HepG2 (cell line): Measurements from ENCODE around the gene MAJIN. TPM values are rescaled to one million over a fixed set of nuclear protein-coding genes. Genes with fewer than 3 reads are reported as not detected.

Experiments used
- ATAC-seq: fragments of 200-7000 bp; cut with Tn5 transposase; 3 replicates; pipeline ENCODE4 v1.9.1; 2020; ENCODE audit warnings: mild to moderate bottlenecking, moderate library complexity
- BruUV-seq: library from RNA; stranded (reverse); fragments of 400-500 nt; replicated peaks from 2 replicates; lab custom pipeline; 2021; lab: Mats Ljungman, UMichigan
- CTCF ChIA-PET: fragments of 300-600 bp; formaldehyde crosslinking; extraction: SDS; loops from one replicate; lab custom pipeline; 2021; ENCODE audit warnings: low total read pairs, inconsistent platforms, low intra/inter-chr PET ratio; lab: Yijun Ruan, JAX
- POLR2A ChIA-PET: fragments of 350-600 bp; sonication (Branson Sonifier 250); formaldehyde crosslinking; loops from one replicate; lab custom pipeline; 2020; ENCODE audit warnings: antibody characterized with exemption, inconsistent platforms; lab: Yijun Ruan, JAX
- DNase-seq: peaks from one replicate; pipeline ENCODE4 v3.0.0-alpha.2; 2015; ENCODE audit warnings: low spot score
- FAIRE-seq: peaks from 3 replicates; lab custom pipeline; 2011; peaks lifted over from hg19 to GRCh38; lab: Jason Lieb, UNC
- H2AFZ ChIP-seq: one replicate; pipeline ENCODE4 v1.6.1; 2011; ENCODE audit warnings: low read length, inconsistent platforms
- H3K27ac ChIP-seq: fragments of 300-600 bp; 3 replicates; pipeline ENCODE4 v1.8.0; 2011; ENCODE audit warnings: mixed run types, mild to moderate bottlenecking, mixed read lengths, low read length, inconsistent platforms; ENCODE audit not compliant: insufficient read depth; ENCODE audit errors: extremely low read length
- H3K27me3 ChIP-seq, 2 experiments: fragments of 200-600 bp in 1 of 2; 2 replicates in 1 of 2; 3 replicates in 1 of 2; pipeline versions ENCODE4 v1.6.0 to v1.8.0; 2011; ENCODE audit warnings: low read length in 2 of 2, mild to moderate bottlenecking in 2 of 2, moderate library complexity in 2 of 2, inconsistent platforms in 1 of 2; ENCODE audit not compliant: insufficient read depth in 2 of 2, control insufficient read depth in 1 of 2
- H3K36me3 ChIP-seq, 2 experiments: fragments of 200-600 bp in 1 of 2; replicated peaks in 1 of 2; 2 replicates in 1 of 2; 3 replicates in 1 of 2; pipeline versions ENCODE4 v1.5.1 to v1.8.0; 2011; ENCODE audit warnings: low read length in 2 of 2, inconsistent platforms in 1 of 2; ENCODE audit not compliant: insufficient read depth in 2 of 2, control insufficient read depth in 1 of 2
- H3K4me1 ChIP-seq: 2 replicates; pipeline ENCODE4 v1.5.1; 2012; ENCODE audit warnings: low read length, inconsistent platforms; ENCODE audit not compliant: insufficient read depth
- H3K4me2 ChIP-seq: 2 replicates; pipeline ENCODE4 v1.6.0; 2011; ENCODE audit warnings: low read depth, low read length, inconsistent platforms
- H3K4me3 ChIP-seq, 3 experiments: fragments of 200-600 bp in 1 of 3; sonication (generic), shearing (Covaris generic) in 1 of 3; replicated peaks in 1 of 3; 2 replicates each; pipeline ENCODE4 v1.5.1; 2011 to 2016; ENCODE audit warnings: low read length in 3 of 3, inconsistent platforms in 2 of 3, low read depth in 2 of 3, mild to moderate bottlenecking in 2 of 3, control low read depth in 1 of 3, mixed read lengths in 1 of 3; ENCODE audit not compliant: insufficient read depth in 1 of 3
- H3K79me2 ChIP-seq: one replicate; pipeline ENCODE4 v1.6.1; 2011; ENCODE audit warnings: low read length, inconsistent platforms; ENCODE audit not compliant: insufficient read depth
- H3K9ac ChIP-seq: 2 replicates; pipeline ENCODE4 v1.6.0; 2011; ENCODE audit warnings: mild to moderate bottlenecking, low read depth, low read length, inconsistent platforms; ENCODE audit not compliant: insufficient read depth
- H3K9me3 ChIP-seq: 2 replicates; pipeline ENCODE4 v1.5.1; 2012; ENCODE audit warnings: mild to moderate bottlenecking, low read length
- H4K20me1 ChIP-seq: 2 replicates; pipeline ENCODE4 v1.6.0; 2011; ENCODE audit warnings: inconsistent platforms, mild to moderate bottlenecking, low read length, moderate library complexity; ENCODE audit not compliant: insufficient read depth
- CBX1 ChIP-seq: IDR thresholded peaks from one replicate; pipeline ENCODE4 v1.6.1; 2016; ENCODE audit warnings: antibody characterized with exemption, low read depth
- GATAD2A ChIP-seq: IDR thresholded peaks from 2 replicates; pipeline ENCODE4 v1.6.1; 2016
- GLI4 ChIP-seq: sonication (generic); formaldehyde crosslinking; IDR thresholded peaks from 2 replicates; pipeline ENCODE4 v1.5.1; 2020; ENCODE audit warnings: missing genetic modification reagents, mild to moderate bottlenecking, moderate library complexity, borderline replicate concordance
- GZF1 ChIP-seq: sonication (generic); formaldehyde crosslinking; IDR thresholded peaks from 2 replicates; pipeline ENCODE4 v1.5.1; 2020; ENCODE audit warnings: mild to moderate bottlenecking, missing genetic modification reagents
- HNRNPL ChIP-seq: fragments of 200-400 bp; formaldehyde crosslinking; IDR thresholded peaks from 2 replicates; pipeline ENCODE4 v1.6.1; 2017; ENCODE audit warnings: mild to moderate bottlenecking, low read depth, low read length
- MED13 ChIP-seq: sonication (generic); formaldehyde crosslinking; IDR thresholded peaks from 2 replicates; pipeline ENCODE4 v1.5.0; 2020; ENCODE audit warnings: missing genetic modification reagents
- MTA1 ChIP-seq: sonication (generic); formaldehyde crosslinking; IDR thresholded peaks from 2 replicates; pipeline ENCODE4 v1.4.0; 2020; ENCODE audit warnings: missing genetic modification reagents, mild to moderate bottlenecking, borderline replicate concordance
- NCOA2 ChIP-seq: sonication (generic); formaldehyde crosslinking; IDR thresholded peaks from 2 replicates; pipeline ENCODE4 v1.8.0; 2022; ENCODE audit warnings: inconsistent platforms
- NFYB ChIP-seq: sonication (generic); formaldehyde crosslinking; IDR thresholded peaks from 2 replicates; pipeline ENCODE4 v1.4.0; 2020; ENCODE audit warnings: missing genetic modification reagents
- RNF2 ChIP-seq: fragments of 450-650 bp; conservative IDR thresholded peaks from 2 replicates; pipeline ENCODE4 v1.6.1; 2016; ENCODE audit warnings: low read depth
- SIN3A ChIP-seq: IDR thresholded peaks from 2 replicates; pipeline ENCODE4 v1.6.1; 2011; ENCODE audit warnings: low read depth, mild to moderate bottlenecking, control low read depth, low read length, borderline replicate concordance
- SMAD3 ChIP-seq: sonication (generic); formaldehyde crosslinking; IDR thresholded peaks from 2 replicates; pipeline ENCODE4 v1.4.0; 2020; ENCODE audit warnings: missing genetic modification reagents
- SNAI1 ChIP-seq: sonication (generic); formaldehyde crosslinking; IDR thresholded peaks from 2 replicates; pipeline ENCODE4 v1.5.0; 2020; ENCODE audit warnings: mild to moderate bottlenecking, missing genetic modification reagents, borderline replicate concordance
- SRSF9 ChIP-seq: fragments of 200-400 bp; formaldehyde crosslinking; IDR thresholded peaks from 2 replicates; pipeline ENCODE4 v1.6.1; 2018; ENCODE audit warnings: borderline replicate concordance, mild to moderate bottlenecking, low read depth, low read length; ENCODE audit not compliant: insufficient read depth, poor library complexity, severe bottlenecking
- XBP1 ChIP-seq: sonication (generic); formaldehyde crosslinking; IDR thresholded peaks from 2 replicates; pipeline ENCODE4 v1.5.0; 2020; ENCODE audit warnings: missing genetic modification reagents
- ZEB1 ChIP-seq: IDR thresholded peaks from 2 replicates; pipeline ENCODE4 v1.6.1; 2012; ENCODE audit warnings: mild to moderate bottlenecking, low read depth, inconsistent platforms; ENCODE audit not compliant: insufficient replicate concordance
- ZFP36L2 ChIP-seq: sonication (generic); formaldehyde crosslinking; IDR thresholded peaks from 2 replicates; pipeline ENCODE4 v1.4.0; 2020; ENCODE audit warnings: missing genetic modification reagents
- ZFX ChIP-seq: sonication (generic); formaldehyde crosslinking; IDR thresholded peaks from 2 replicates; pipeline ENCODE4 v1.4.0; 2020; ENCODE audit warnings: mild to moderate bottlenecking, low read depth, missing genetic modification reagents, moderate library complexity
- ZNF333 ChIP-seq: sonication (generic); formaldehyde crosslinking; IDR thresholded peaks from 2 replicates; pipeline ENCODE4 v1.4.0; 2020; ENCODE audit warnings: mild to moderate bottlenecking, missing genetic modification reagents, borderline replicate concordance
- ZNF629 ChIP-seq: sonication (generic); formaldehyde crosslinking; conservative IDR thresholded peaks from 2 replicates; pipeline ENCODE4 v1.5.0; 2020; ENCODE audit warnings: missing genetic modification reagents
- WGBS: methylation state at CpG from one replicate; pipeline ENCODE4 v1.1.6; 2017; ENCODE audit warnings: low lambda C conversion rate; 5-methylcytosine and 5-hydroxymethylcytosine counted together
- in situ Hi-C: cut with HindIII; loops from 2 replicates; pipeline ENCODE4 v1.10.0; 2017; ENCODE audit warnings: low pct_unique_long_range_greater_than_20kb; ENCODE audit not compliant: extremely low pct_ligation_motif_present
- intact Hi-C: fragments of 100-400 bp; cut with micrococcal nuclease; formaldehyde crosslinking; loops from one replicate; pipeline ENCODE4 v1.10.0; 2022; ENCODE audit not compliant: unreplicated experiment
- polyA plus RNA-seq, 8 experiments: library from polyadenylated mRNA; depleted of rRNA in 3 of 8; stranded (reverse) in 7 of 8; unstranded in 1 of 8; fragments of >200 nt; fragmentation: Illumina TruSeq in 4 of 8; extraction: Trizol in 4 of 8; gene quantifications; 2 replicates each; pipeline versions ENCODE4 v1.2.1 to v1.2.3, GENCODE V29; 2011 to 2016; ENCODE audit warnings: low read depth in 4 of 8, missing spikeins in 1 of 8, mixed read lengths in 1 of 8; ENCODE audit not compliant: insufficient read depth in 1 of 8
- total RNA-seq, 5 experiments: library from RNA; depleted of rRNA; stranded (reverse); fragments of >200 nt; fragmentation: Illumina TruSeq; extraction: Trizol; gene quantifications; 2 replicates each; pipeline ENCODE4 v1.2.3, GENCODE V29; 2016; ENCODE audit warnings: low read depth in 1 of 5

Gene MAJIN
- total and polyA plus RNA-seq, 2 of the 13 experiments (the other 11 are each of a cell fraction or from before 2014, with no cell fraction given): not detected

DNA sequence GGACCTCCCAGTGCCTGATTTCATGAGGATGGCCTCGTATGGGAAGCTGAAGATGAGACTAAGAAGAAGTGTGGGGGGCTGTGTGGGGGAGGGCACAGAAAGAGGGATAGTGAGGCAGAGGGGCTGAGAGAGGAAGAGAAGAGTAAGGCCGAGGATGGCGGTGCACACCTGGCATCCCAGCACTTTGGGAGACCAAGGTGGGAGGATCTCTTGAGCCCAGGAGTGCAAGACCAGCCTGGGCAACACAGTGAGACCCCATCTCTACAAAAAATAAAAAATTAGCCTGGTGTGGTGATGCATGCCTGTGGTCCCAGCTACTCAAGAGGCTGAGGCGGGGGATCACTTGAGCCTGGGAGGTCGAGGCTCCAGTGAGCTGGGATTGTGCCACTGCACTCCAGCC, 80.0 kb downstream of the MAJIN start (continued):
- no peak for TF ChIP-seq GZF1
- no peak for TF ChIP-seq SNAI1 (CRISPR knock-in tag)
- no peak for TF ChIP-seq RNF2

- POLR2A ChIA-PET: interaction anchor here (1.0 to 11.5 kb wide), 10 partner anchors 15 to 123 kb away, joined by 4 to 132 read pairs (median 8); partner anchors contain the start of genes ARL2, BATF2, CDC42BPG and EHD1
- no peak for ATAC-seq
- no peak for DNase-seq
- H2AFZ ChIP-seq: no peak overlapping the region
- peak overlapping the region; percentile 96 for H3K9ac ChIP-seq
- no peaks in the 10 kb centered on the region for H3K9me3 ChIP-seq
- WGBS: 31% methylated on average over 13 of the region's 25 CpGs
- peak overlapping the region; percentile 88 for H3K27ac ChIP-seq
- in situ Hi-C loops: loop anchor here (5.0 kb wide), 2 partner anchors 44 to 104 kb away; no protein-coding TSS in a partner anchor
- CTCF ChIA-PET: no interaction called here
- no peaks in the 10 kb centered on the region; a peak in 1 of 5 replicates for H3K27me3 ChIP-seq
- FAIRE-seq: no peak
- peak overlapping the region; percentile 80 to 96 (median 95) for H3K4me3 ChIP-seq
- H3K79me2 ChIP-seq: peaks cover 27% of the 10 kb centered on the region
- intact Hi-C loops: no loop called here
- peaks cover 10% of the 10 kb centered on the region; the same call in 1 of the 2 replicates for H4K20me1 ChIP-seq
- peaks cover 0 to 1% of the 10 kb centered on the region in 2 experiments; a peak in 1 of 5 replicates for H3K36me3 ChIP-seq
- peak overlapping the region; percentile 94 for H3K4me2 ChIP-seq
- H3K4me1 ChIP-seq: peaks cover 72% of the 10 kb centered on the region
- BruUV-seq: no TSS peak
- TF ChIP-seq ZNF333: 0 out of 2 replicates have a peak, but pooled peaks have one; percentile 26
- TF ChIP-seq GATAD2A (CRISPR knock-in tag): 0 out of 2 replicates have a peak, but pooled peaks have one; percentile 16
- TF ChIP-seq CBX1: no peak
- peak; percentile 35; the same call in 1 of the 2 replicates for TF ChIP-seq ZNF629
- no peak for TF ChIP-seq SMAD3 (CRISPR knock-in tag)
- no peak for TF ChIP-seq GLI4 (CRISPR knock-in tag)
- peak; percentile 38; the same call in 1 of the 2 replicates for TF ChIP-seq ZFX (CRISPR knock-in tag)
- TF ChIP-seq ZFP36L2 (CRISPR knock-in tag): no peak
- TF ChIP-seq SIN3A: no peak
- TF ChIP-seq MTA1: peak; percentile 30; the same call in 1 of the 2 replicates
- no peak for TF ChIP-seq NCOA2 (CRISPR knock-in tag)
- no peak for TF ChIP-seq XBP1 (CRISPR knock-in tag)
- peak; percentile 57 for TF ChIP-seq ZEB1
- TF ChIP-seq SRSF9: no peak
- TF ChIP-seq HNRNPL: peak; percentile 91
- no peak for TF ChIP-seq MED13 (CRISPR knock-in tag)
- TF ChIP-seq NFYB (CRISPR knock-in tag): no peak
Measured at GRCh38 chr11:64891215-64891848, 80.6 kb downstream of the MAJIN start.
